ENCODE measurements around the gene PBX1. TPM values are rescaled to one million over a fixed set of nuclear protein-coding genes. Genes with fewer than 3 reads are reported as not detected.

Gene PBX1
- total and polyA plus RNA-seq, 12 donors = 13.3 to 91.8 (median 62.7) TPM

DNA sequence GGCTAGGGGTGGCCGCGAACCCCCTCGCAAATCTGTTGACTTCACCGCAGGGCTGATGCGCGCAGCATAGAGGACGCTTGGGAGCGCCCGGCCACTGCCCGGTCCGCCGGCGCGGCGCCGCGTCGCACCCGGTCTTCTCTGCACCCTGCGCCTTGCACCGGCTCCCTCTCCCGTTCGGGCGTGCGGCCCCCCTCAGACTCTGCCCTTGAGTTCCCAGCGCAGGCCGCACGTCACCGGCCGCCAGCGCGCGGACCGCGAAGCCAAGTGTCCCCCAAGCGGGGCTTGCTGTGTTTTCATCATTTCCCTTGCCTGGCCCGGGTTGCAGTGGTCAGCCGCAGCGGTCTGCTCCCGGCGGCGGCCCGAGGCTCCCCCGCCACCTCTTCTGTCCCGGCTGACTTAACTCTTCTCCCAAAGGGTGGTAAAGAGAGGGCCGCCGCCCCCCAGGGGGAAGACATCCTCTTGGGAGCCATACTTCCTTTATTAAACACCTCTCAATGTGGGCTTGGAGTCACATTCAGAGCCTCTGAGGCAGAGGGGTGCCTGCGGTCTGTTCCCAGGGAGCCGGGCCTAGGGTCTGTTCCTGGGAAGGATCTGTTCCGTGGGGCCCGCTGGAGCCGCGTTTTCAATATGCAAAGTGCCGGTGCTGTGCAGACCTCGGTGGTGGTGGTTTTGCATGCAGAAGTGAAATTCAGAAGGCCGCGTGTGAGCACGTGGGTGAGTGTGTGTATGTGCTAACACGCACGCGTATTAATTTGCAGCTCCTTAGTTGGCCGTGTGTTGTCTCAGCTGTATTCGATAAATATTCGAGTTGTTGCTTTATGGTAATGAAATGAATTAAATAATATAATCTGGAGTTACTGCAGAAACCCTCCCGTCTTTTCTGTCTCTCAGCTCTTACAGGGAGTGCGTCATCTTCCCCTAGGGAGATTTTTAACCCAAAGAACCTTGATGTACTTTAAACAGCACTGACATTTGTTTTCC, 17.6 kb downstream of the PBX1 start:
- intact Hi-C loops (cut with DNase I) = no loop called here
- TF ChIP-seq CTCF (IDR thresholded peaks at IDR 0.05) = no peak
- Histone ChIP-seq H3K4me3 (peak overlapping the region in 9 of 10 donors; percentile 18 to 49 (median 39)), H3K4me1 (peaks cover 5 to 73% (median 45%) of the 10 kb centered on the region in 9 donors), H3K27me3 (no peaks in the 10 kb centered on the region), H3K9me3 (no peaks in the 10 kb centered on the region), H3K27ac (peak overlapping the region in 9 of 10 donors; percentile 42 to 74 (median 62)), H3K36me3 (peaks cover 0 to 14% (median 0%) of the 10 kb centered on the region in 9 donors)
- DNase-seq (peak; percentile 18 to 49), ATAC-seq (peak; percentile 77 to 86 (median 80))
- WGBS, 2 donors = 25 to 33% methylated on average over 64 to 66 of the region's 66 CpGs

DNA sequence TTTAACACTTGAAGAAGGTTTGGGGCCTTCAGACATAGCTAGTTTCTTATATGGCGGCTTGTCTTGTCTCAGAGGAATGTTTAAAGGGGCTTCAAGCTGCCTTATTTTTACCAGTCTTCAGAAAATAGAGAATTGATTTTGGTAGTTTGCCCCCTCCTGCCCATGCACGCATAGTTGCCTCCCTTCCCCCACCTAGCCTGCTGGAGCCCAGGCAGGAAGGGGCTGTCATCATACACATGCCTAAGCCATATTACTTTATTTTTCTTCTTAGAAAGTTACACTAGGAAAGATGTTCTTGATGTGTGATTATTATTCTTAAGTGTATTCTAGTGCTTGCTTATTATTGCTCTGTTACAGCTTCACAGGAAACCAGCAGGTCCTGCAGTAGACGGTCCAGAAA, 18.3 kb downstream of the PBX1 start:
- H3K27me3 ChIP-seq = no peaks in the 10 kb centered on the region
- intact Hi-C loops (cut with DNase I) = no loop called here
- peak in 3 of 8 donors; percentile 19 to 22 (median 21) for ATAC-seq
- peak overlapping the region in 2 of 10 donors; percentile 40 to 49 for H3K4me3 ChIP-seq
- H3K27ac ChIP-seq = peak overlapping the region in 8 of 10 donors; percentile 47 to 74 (median 64)
- TF ChIP-seq CTCF (IDR thresholded peaks at IDR 0.05) = no peak
- WGBS, 2 donors = 54 to 57% methylated on average over 3 of the region's 3 CpGs
- H3K36me3 ChIP-seq = peaks cover 0 to 14% (median 0%) of the 10 kb centered on the region in 9 donors
- no peak for DNase-seq
- peaks cover 5 to 73% (median 45%) of the 10 kb centered on the region in 9 donors for H3K4me1 ChIP-seq
- H3K9me3 ChIP-seq = no peaks in the 10 kb centered on the region

DNA sequence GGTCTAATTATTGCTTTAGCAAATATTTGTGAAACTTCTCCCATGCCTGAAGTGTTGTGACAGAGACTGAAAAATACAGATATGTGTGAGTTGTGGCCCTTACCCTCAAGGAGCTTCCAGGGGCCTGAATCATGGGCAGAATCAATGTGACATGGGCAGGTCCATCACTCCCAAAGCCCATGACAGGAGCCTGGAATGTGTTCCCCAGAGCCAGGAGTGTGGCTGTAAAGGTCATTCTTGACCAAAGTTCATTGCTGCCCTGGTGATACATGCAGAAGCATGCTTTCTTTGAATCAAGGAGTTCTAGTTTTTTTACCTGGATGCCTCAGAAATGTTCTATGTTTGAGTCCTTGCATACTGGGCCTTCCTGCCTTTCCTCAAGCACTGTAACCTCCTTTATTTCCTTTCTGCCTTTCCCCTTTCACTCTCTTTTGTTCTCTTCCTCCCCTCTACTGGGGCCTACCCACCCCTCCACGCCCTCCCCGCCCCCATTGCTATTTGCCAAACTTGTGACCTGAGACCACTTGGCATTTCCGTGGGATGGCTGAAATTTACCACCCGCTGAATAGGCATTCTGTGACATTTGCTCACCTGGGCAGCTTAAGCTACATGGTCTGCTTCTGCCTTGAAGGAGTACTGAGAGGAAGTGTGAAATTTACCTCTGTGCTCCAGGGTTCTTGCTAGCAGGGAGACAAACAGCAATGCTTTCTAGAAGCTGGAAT, 19.7 kb downstream of the PBX1 start:
- no peaks in the 10 kb centered on the region for H3K27me3 ChIP-seq
- peak overlapping the region in 1 of 10 donors; percentile 23 for H3K27ac ChIP-seq
- peaks cover 0 to 13% (median 0%) of the 10 kb centered on the region in 9 donors for H3K36me3 ChIP-seq
- ATAC-seq = peak in 2 of 8 donors; percentile 19 to 35
- no peaks in the 10 kb centered on the region for H3K9me3 ChIP-seq
- peaks cover 5 to 63% (median 42%) of the 10 kb centered on the region in 9 donors for H3K4me1 ChIP-seq
- TF ChIP-seq CTCF (IDR thresholded peaks at IDR 0.05) = no peak
- H3K4me3 ChIP-seq = no peak overlapping the region
- intact Hi-C loops (cut with DNase I) = no loop called here
- 65 to 82% methylated on average over 4 of the region's 4 CpGs for WGBS, 2 donors
- no peak for DNase-seq

DNA sequence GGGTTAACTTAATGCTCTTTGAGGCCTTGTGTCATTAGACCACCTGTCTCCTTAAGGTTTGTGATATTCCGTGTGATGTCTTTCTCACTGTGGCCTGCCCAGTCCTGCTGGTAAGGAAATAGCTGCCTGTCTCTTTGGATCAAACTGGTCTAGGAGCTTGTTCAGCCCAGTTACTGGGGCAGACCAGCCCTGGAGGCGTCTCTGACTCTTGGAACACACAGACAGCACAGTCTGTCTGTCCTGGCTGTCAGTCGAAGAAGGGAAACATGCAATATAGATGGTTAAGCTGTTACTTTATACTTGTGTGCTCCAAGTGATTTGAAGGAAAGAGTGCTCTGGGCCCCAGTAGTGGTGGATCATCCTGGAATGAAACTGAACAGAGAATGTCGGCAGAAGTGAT, 20.4 kb downstream of the PBX1 start:
- no peak overlapping the region for H3K4me3 ChIP-seq
- ATAC-seq (no peak), DNase-seq (no peak)
- H3K9me3 ChIP-seq = no peaks in the 10 kb centered on the region
- intact Hi-C loops (cut with DNase I) = no loop called here
- H3K27me3 ChIP-seq = no peaks in the 10 kb centered on the region
- TF ChIP-seq CTCF (IDR thresholded peaks at IDR 0.05) = no peak
- WGBS, 2 donors = 61 to 68% methylated on average over 4 of the region's 4 CpGs
- peaks cover 6 to 65% (median 38%) of the 10 kb centered on the region in 9 donors for H3K4me1 ChIP-seq
- H3K27ac ChIP-seq = peak overlapping the region in 1 of 10 donors; percentile 7
- peaks cover 0 to 5% (median 0%) of the 10 kb centered on the region in 9 donors for H3K36me3 ChIP-seq

Data from heart right ventricle (tissue), 16 donors.